HepG2 (cell line): ENCODE results near the gene RARG. TPM values are rescaled to one million over a fixed set of nuclear protein-coding genes. Genes with fewer than 3 reads are reported as not detected.

Experiments
- ARID4A ChIP-seq: sonication (generic); formaldehyde crosslinking; IDR thresholded peaks from 2 replicates; pipeline ENCODE4 v1.5.0; 2020; ENCODE audit warnings: mild to moderate bottlenecking, missing genetic modification reagents, borderline replicate concordance
- ATF6 ChIP-seq: sonication (generic); formaldehyde crosslinking; conservative IDR thresholded peaks from 2 replicates; pipeline ENCODE4 v1.4.0; 2020; ENCODE audit warnings: missing genetic modification reagents
- MEF2D ChIP-seq: sonication (generic); formaldehyde crosslinking; IDR thresholded peaks from 2 replicates; pipeline ENCODE4 v1.5.1; 2020; ENCODE audit warnings: mild to moderate bottlenecking, missing genetic modification reagents
- MTF1 ChIP-seq: sonication (generic); formaldehyde crosslinking; IDR thresholded peaks from 2 replicates; pipeline ENCODE4 v1.5.0; 2020; ENCODE audit warnings: missing genetic modification reagents
- MXD4 ChIP-seq: IDR thresholded peaks from 2 replicates; pipeline ENCODE4 v1.6.1; 2016; ENCODE audit warnings: mild to moderate bottlenecking, missing biosample characterization, missing genetic modification reagents
- TCF7 ChIP-seq: sonication (generic); IDR thresholded peaks from 2 replicates; pipeline ENCODE4 v1.6.1; 2016; ENCODE audit warnings: antibody characterized with exemption, low read depth
- U2AF1 ChIP-seq: fragments of 200-400 bp; formaldehyde crosslinking; optimal IDR thresholded peaks from 2 replicates; pipeline ENCODE3; 2017; ENCODE audit warnings: mild to moderate bottlenecking, low read depth, low read length
- ZBTB25 ChIP-seq: IDR thresholded peaks from 2 replicates; pipeline ENCODE4 v1.6.1; 2018; ENCODE audit warnings: missing genetic modification reagents
- ZFP62 ChIP-seq: sonication (generic); formaldehyde crosslinking; IDR thresholded peaks from 2 replicates; pipeline ENCODE4 v1.4.0; 2020; ENCODE audit warnings: missing genetic modification reagents
- ZNF607 ChIP-seq: sonication (generic); formaldehyde crosslinking; IDR thresholded peaks from 2 replicates; pipeline ENCODE4 v1.5.1; 2020; ENCODE audit warnings: missing genetic modification reagents, mild to moderate bottlenecking, borderline replicate concordance
- polyA plus RNA-seq, 8 experiments: library from polyadenylated mRNA; depleted of rRNA in 3 of 8; stranded (reverse) in 7 of 8; unstranded in 1 of 8; fragments of >200 nt; fragmentation: Illumina TruSeq in 4 of 8; extraction: Trizol in 4 of 8; gene quantifications; 2 replicates each; pipeline versions ENCODE4 v1.2.1 to v1.2.3, GENCODE V29; 2011 to 2016; ENCODE audit warnings: low read depth in 4 of 8, missing spikeins in 1 of 8, mixed read lengths in 1 of 8; ENCODE audit not compliant: insufficient read depth in 1 of 8
- total RNA-seq, 5 experiments: library from RNA; depleted of rRNA; stranded (reverse); fragments of >200 nt; fragmentation: Illumina TruSeq; extraction: Trizol; gene quantifications; 2 replicates each; pipeline ENCODE4 v1.2.3, GENCODE V29; 2016; ENCODE audit warnings: low read depth in 1 of 5
- TF ChIP-seq, protein P1 (sequence below): sonication (generic); formaldehyde crosslinking; IDR thresholded peaks from 2 replicates; pipeline ENCODE4 v1.5.1; 2020; ENCODE audit warnings: mild to moderate bottlenecking, missing genetic modification reagents, borderline replicate concordance
- TF ChIP-seq, protein P2 (sequence below): IDR thresholded peaks from 2 replicates; pipeline ENCODE4 v1.6.1; 2016

Gene RARG
- total and polyA plus RNA-seq, 2 of the 13 experiments (the other 11 are each of a cell fraction or from before 2014, with no cell fraction given), result 0.77 to 1.5 TPM

DNA sequence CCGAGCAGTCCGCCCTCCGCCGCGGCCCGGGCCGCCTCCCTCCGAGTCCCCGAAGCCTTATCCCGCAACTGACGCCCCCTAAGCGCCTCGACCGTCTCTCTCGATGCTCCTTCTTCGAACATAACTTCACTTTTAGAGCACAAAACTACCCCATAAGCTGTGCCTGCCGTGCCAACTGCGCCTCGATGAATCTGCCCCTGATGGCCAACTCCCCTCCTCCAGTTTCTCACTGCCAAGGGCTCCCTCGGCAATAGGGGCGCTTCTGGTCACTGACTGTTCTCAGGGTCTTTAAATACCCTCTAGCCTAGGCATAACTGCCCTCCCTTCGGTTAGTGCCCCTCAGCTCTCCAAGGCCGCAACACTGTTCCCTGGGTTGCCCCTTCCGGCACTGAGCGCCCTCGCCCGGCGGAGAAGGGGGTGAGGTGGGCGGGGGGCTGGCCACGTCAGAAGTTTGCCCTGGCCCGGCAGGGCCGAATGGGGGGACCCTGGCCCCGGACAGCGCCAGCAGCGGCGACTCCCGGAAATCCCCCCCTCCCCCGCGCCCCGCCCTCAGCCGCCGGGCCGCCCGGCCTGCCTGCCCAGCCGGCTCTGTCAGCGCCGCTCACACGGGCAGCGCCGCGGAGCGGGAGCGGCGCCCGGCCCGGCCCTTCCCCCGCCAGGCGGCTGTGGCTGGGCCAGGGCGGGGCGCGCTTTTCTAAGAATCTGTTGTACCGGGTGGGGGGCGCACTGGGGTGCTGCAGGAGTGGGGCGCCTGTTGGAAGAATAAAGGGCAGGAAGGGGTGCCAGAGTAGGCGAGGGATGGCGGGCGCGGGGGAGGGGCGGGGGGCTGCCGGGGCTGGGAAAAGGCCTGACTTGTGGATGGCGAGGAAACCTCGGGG is 10.6 kb downstream of the RARG start (continued):
- TF ChIP-seq, protein P1, sequence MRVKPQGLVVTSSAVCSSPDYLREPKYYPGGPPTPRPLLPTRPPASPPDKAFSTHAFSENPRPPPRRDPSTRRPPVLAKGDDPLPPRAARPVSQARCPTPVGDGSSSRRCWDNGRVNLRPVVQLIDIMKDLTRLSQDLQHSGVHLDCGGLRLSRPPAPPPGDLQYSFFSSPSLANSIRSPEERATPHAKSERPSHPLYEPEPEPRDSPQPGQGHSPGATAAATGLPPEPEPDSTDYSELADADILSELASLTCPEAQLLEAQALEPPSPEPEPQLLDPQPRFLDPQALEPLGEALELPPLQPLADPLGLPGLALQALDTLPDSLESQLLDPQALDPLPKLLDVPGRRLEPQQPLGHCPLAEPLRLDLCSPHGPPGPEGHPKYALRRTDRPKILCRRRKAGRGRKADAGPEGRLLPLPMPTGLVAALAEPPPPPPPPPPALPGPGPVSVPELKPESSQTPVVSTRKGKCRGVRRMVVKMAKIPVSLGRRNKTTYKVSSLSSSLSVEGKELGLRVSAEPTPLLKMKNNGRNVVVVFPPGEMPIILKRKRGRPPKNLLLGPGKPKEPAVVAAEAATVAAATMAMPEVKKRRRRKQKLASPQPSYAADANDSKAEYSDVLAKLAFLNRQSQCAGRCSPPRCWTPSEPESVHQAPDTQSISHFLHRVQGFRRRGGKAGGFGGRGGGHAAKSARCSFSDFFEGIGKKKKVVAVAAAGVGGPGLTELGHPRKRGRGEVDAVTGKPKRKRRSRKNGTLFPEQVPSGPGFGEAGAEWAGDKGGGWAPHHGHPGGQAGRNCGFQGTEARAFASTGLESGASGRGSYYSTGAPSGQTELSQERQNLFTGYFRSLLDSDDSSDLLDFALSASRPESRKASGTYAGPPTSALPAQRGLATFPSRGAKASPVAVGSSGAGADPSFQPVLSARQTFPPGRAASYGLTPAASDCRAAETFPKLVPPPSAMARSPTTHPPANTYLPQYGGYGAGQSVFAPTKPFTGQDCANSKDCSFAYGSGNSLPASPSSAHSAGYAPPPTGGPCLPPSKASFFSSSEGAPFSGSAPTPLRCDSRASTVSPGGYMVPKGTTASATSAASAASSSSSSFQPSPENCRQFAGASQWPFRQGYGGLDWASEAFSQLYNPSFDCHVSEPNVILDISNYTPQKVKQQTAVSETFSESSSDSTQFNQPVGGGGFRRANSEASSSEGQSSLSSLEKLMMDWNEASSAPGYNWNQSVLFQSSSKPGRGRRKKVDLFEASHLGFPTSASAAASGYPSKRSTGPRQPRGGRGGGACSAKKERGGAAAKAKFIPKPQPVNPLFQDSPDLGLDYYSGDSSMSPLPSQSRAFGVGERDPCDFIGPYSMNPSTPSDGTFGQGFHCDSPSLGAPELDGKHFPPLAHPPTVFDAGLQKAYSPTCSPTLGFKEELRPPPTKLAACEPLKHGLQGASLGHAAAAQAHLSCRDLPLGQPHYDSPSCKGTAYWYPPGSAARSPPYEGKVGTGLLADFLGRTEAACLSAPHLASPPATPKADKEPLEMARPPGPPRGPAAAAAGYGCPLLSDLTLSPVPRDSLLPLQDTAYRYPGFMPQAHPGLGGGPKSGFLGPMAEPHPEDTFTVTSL (CRISPR knock-in tag), result no peak
- TF ChIP-seq ZBTB25 (CRISPR knock-in tag), result no peak
- no peak for TF ChIP-seq MXD4 (CRISPR knock-in tag)
- peak; percentile 60; the same call in 1 of the 2 replicates for TF ChIP-seq ARID4A (CRISPR knock-in tag)
- no peak for TF ChIP-seq U2AF1
- no peak for TF ChIP-seq ATF6
- no peak for TF ChIP-seq MTF1
- TF ChIP-seq TCF7, result no peak
- TF ChIP-seq, protein P2, sequence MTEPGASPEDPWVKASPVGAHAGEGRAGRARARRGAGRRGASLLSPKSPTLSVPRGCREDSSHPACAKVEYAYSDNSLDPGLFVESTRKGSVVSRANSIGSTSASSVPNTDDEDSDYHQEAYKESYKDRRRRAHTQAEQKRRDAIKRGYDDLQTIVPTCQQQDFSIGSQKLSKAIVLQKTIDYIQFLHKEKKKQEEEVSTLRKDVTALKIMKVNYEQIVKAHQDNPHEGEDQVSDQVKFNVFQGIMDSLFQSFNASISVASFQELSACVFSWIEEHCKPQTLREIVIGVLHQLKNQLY (CRISPR knock-in tag), result no peak
- no peak for TF ChIP-seq ZFP62 (CRISPR knock-in tag)
- TF ChIP-seq ZNF607 (CRISPR knock-in tag), result peak; percentile 35; the same call in 1 of the 2 replicates
- TF ChIP-seq MEF2D (CRISPR knock-in tag), result 0 out of 2 replicates have a peak, but pooled peaks have one; percentile 20
